Measurements from ENCODE around the gene NETO1.

Gene NETO1

DNA sequence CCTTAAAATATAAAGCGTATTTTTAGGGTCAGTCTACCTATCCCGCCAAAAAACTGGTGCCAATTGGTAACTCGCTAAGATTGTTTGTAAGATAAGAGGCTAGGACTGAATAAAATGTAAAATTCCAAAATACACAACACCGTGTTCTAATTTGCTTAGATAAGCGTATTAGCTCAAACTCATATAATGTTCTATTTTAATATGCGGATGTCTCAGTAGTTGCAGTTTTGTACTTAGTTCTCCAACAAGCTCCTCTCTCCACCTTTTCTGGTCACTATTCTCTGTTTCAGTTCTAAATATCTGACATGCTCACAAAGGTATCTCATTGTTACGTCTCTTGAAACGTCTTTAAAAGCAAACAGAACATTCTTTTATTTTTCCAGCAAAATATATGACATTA lies 24.0 kb downstream of the NETO1 start:
- no peak for DNase-seq

DNA sequence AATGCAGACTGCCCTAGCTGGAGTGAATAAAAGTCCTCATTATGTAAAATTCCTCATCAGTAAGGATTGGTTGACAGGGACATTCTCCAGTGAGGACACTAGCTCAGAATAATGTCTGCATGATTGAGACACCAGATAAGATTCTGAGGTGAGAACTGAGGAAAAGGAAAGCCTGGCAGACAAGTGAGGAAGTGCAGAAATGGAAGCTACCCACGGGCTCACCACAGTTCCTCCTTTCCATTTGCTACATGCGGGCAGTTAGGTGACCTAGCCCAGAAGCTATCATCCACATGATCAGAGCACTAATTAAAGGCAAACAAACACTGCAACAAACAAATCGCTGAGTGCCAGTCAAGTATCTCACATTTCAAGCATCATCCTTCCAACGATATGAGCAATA lies 27.7 kb downstream of the NETO1 start:
- no peak for DNase-seq

DNA sequence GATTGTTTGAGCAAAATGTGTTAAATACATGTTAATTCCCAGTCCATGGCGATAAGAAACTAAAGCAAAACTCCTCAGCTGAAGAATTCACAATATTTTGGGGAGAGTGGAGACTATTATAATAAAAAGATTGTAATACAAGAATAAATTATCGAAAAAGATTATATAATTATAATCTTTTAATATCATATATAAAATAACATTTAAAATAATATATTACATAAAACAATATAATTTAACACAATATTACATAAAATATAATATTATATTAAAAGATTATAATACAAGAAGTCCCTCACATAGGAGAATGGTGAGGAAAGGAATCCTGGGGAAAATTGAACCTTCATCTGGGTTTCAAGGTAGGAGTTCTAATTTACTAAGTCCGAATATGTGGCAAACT lies 33.1 kb downstream of the NETO1 start:
- DNase-seq: no peak

DNA sequence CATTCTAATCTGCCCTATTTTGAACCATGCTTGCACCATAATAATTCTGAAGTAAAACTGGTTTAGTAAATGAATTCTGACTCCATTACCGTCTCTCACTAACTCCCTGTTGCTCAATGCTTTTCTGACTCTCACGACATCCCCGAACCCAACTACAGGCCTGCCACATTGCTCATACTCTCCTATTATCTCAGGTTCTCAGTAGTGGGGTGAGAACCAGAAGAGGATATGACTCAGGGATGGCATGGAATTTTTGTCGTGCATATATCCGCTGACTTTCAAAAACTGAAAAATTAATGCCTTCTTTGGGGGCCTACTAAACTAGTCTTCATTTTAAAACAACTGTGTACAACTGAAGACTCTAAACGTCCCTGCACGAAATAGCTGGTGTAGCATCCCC lies 34.3 kb downstream of the NETO1 start:
- no peak for DNase-seq

DNA sequence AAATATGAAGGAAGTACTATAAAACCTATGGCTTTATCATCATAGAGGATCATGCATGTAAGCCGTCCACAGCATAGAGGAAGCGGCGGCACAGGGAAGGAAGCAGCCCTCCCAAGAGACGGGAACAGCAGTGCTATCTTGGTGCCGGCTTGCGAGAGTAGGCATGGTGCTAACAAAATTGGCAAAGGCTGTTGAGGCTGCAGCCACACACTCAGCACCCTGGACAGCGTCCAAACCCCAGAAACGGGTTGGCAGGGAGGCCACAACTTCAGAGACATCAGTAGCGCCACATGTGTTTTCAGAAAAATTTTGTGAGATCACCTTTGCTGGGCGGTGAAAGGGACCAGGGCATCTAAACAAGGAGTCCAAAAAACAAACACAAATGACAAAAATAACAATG lies 37.7 kb downstream of the NETO1 start:
- no peak for DNase-seq

DNA sequence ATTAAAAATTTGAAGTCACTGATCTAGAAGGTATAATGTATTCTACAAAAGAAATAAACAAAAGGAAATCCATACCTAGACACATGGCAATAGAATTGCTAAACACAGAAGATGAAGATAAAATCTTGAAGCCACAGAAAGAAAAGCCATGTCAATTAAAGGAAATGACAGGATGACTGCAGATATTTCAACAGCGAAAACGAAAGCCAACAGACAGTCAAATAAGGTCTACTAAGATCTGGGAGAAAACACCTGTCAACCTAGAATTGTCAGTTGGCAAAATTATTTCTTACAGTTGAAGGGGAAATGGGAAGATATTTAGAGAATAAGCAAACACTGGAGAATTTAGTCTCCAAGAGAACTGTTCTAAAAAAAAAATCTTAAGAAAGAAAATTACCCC lies 39.2 kb downstream of the NETO1 start:
- DNase-seq: no peak

DNA sequence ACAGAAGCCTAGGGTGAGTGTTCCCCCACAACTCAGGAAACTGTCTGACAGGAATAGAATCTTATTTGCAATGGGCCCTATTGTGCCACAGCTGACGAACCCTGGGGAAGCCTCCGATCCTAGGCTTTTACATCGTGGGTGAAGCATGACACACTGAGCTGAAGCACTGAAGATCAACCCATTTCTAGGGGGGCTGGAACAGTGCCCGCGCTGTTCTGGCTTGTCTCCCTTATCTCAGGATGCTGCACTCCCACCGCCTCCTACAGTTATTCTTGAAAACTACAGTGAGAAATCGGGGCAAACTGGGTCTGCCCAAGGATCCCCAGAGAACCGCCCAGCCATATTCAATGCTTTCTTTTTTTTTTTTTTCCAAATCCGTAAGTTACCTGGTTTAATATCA lies 41.1 kb downstream of the NETO1 start:
- no peak for DNase-seq

DNA sequence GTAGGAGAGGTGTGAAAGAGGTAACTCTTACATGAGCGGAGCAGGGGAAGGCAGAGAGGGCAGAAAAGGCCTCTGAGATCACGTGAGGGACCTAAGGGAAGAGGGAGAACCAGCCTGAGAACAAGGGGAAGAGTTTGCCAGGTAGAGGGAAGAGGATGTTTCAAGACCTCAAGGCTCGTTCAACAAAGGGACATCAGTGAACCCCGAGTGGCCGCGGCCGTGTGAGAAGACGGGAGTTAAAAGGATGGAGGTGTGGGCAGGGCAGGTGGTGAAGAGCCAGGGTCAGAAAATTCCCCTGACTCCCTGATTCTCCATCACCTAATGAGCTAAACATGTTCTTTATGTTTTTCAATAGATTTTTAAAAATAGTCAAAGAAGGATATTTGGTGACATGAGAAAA lies 44.4 kb downstream of the NETO1 start:
- DNase-seq: no peak

DNA sequence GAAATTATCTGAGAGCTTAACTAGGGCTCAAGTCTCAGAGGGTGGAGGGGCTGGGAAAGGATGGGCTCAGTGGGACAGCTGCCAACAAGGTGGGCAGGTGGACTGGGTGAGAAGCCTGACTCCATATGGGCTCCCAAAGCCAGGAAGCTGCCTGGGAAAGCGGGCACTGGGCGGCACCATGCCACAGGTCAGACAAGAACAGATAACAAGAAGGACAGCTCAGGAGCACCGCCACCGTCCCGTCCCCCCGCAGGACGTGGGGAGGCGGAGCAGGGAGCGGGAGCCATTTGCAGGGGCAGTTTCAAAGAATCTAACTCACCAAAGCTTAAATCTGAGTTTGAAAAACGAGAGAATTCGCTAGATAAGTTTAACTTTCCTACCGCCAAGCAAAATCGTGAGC lies 45.6 kb downstream of the NETO1 start:
- DNase-seq: no peak

DNA sequence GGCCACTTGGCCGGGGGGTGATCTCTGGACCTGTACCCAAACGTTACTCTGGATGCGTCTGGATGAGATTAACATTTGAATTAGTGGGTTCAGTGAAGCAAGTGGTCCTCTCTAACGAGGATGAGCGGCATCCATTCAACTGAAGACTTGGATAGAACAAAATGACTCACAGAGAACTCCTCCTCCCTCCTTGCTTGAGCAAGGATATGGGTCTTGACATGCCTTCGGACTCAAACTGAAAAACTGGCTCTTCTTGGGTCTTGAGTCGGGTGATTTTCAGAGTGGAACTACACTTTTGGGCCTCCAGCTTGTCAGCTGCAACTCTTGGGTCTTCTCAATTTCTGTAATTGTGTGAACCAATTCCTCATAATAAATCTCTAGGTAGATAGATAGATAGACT lies 47.2 kb downstream of the NETO1 start:
- no peak for DNase-seq

DNA sequence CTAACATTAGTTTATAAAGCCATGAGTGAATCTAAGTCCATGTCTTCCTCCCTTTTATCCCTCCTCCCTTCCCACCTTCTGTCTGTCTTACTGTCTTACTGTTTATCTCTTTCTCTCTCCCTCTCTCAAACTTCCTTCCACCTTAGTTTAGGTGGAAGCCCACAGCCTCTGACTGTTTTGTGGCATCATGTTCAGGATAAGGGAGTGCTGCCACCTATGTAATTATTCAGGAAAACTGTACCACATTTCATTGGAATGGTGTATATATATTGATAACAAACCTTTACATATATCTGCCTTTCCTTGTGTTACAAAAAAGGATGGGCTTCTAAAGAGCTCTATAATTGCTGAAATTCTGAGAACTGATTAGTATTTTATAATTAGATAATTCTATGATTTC lies 48.7 kb downstream of the NETO1 start:
- no peak for DNase-seq

DNA sequence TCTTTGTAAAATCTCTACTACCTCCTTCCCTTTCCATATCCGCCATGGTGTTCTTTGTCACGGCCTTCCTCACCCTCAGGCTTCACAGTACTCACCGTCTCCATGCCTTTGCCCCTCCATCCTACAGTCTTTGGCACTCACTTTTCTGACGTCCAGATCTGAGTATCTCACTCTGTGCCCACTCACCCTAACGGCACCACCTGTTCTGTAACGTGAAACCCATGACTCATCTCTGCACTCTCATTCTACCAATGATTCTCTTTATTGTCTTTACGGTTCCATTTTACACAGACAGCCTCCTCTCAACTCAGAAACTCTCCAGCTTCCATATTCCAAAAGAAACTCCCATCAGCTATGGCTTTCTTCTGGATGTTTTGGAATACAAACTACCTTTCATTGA lies 56.7 kb downstream of the NETO1 start:
- DNase-seq: no peak

DNA sequence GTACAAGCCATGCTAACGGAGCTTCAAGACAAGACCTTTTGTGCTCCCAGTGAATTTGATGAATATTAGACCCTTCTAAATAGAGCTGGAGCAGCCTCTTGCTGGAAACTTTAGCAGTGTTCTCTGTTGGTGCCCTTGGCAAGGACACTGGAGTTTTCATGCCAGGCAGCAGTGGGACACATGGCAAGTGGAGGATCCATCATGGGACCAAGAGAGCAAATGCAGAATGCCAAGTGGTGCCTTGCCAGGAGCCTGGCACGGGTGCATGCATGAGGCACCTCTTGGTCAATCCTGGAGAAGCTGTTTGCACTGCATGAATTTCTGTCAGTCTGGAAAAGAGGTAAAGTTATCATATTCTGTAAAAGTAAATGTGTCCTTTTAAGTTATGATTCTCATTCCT lies 59.1 kb downstream of the NETO1 start:
- no peak for DNase-seq

DNA sequence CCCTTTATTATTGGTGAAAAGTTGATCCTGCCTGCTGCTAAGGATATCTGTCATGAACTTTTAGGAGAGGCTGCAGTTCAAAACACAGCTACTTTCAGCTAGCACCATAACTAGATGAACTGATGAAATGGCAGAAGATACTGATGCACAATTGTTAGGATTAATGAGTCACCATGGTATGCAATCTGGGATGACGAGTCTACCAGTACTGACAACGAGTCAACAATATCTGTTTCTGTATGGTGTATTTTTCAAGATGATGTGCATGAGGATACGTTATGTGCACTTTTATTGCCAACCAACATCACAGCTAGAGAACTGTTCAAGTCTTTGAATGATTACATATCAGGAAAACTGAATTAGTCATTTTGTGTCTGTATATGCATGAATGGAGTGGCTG lies 68.7 kb downstream of the NETO1 start:
- no peak for DNase-seq

DNA sequence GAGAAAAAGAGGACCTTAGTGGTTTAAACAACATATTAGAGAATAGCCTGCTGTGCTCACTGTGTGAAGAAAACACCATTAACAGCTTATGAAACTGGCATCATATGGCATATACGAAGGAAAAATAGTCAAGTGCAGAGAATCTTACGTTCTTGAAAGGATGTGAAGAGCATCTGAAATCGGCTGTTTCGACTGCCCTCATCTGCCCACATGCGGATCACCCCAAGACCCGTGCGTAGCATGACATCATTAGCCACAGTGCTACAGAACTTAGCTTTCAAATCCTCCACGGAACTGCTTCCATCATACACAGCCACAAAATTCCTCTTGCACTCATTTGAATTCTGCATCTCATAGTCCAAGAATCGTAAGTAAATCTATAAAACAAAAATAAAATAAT lies 84.3 kb downstream of the NETO1 start:
- no peak for DNase-seq

DNA sequence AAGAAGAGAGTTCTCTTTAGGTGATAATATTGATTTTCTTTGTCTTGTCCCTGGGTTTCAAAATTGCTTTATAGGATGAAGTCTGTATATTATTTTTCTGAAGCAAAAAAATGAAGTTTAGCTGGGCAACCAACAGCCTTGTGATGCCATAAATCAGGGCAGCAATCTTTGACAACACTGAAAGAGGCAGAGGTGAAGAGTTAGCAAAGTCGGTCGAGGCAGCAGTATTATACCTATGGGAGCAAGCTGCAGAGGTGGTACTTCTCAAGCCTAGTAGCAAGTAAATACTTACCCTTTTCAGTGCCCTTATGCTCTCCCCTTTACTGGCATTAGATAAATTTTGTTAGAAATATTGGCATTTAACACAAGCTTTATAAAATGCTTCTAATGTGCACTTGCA lies 92.9 kb downstream of the NETO1 start:
- no peak for DNase-seq

DNA sequence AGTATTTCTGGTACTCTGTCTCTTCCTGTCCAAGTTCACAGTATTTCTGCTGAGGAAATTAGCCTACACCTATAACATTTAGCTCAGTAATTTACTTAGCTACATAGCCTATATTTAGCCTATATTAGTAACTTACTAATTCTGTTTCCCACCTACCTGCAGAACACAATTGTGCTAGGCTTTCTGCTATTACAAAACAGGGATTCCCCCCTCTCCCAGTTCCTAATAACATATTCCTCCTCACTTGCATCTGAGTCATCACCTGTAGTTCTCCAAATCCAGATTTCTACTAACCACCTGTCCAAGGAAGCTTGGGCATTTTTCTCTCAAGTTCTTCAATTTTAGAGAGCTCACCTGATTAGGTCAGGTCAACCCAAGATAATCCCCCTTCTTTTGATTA lies 94.9 kb downstream of the NETO1 start:
- no peak for DNase-seq

DNA sequence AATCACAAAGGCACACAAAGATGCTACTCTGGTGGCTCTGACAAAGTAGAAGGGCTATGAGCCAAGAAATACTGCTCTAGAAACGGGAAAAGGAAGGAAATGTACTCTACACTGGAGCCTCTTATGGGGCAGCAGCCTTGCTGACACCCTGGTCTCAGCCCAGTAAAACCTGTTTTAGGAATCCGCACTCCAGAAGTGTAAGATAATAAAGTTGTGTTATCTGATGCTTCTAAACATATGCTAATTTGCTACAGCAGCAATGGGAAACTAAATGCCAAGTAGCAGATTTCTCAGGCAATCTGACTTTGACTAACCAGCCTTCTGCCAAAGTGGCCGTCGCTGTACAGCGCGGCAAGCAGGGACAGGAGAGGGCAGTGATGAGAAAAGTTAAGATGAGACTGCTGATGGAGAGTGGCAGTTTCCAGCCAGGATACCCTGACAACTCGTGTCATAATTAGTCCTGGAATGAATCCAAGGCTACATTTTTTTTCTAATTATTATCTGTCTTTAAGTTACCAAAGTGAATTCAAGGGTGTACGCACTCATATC lies 99.0 kb downstream of the NETO1 start:
- DNase-seq: no peak

DNA sequence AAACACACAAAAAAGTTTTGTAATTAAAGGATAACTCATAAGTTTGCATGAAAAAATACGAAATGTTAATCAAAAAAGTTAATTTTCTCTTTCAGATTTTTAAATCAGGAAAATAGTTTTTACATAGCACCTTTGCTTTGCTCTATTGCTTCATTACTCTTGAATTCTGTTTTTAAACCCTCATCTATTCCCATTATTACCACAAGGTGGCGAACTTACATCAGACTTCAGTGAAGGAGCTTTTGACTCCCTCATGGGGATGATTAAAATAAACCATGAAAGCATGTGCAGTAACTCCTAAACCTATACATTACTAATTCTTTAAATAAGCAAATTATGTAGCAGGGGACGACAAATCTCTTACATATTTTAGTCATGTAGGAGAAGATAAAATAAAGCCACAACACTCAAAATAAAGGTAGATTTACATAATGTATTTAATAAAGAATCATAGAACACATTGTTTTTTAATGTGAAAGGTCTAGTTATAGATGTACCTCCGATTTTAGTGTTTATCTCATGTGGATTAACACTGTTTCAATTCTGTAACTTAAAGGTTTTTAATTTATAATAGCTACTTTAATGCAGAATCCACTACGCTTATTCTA lies 105.2 kb downstream of the NETO1 start:
- no peak for DNase-seq

DNA sequence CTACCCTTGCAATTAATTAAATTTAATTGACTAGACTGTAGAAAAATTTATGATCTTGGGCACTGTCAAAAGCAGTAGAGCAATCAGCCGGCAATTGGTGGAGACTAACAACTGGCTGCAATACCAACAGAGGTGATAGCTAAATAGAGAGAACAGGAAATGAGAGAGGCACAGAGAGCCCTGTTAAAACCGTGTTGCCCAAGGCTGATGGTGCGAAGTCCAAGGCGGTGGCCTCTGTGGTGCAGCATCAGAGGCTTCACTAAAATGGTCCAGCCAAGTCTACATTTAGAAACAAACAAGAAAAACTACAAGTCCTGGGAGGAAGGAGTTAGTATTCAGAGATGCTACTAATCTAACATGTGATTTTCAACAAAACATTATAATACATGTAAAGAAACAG lies 115.6 kb downstream of the NETO1 start:
- DNase-seq: no peak

DNA sequence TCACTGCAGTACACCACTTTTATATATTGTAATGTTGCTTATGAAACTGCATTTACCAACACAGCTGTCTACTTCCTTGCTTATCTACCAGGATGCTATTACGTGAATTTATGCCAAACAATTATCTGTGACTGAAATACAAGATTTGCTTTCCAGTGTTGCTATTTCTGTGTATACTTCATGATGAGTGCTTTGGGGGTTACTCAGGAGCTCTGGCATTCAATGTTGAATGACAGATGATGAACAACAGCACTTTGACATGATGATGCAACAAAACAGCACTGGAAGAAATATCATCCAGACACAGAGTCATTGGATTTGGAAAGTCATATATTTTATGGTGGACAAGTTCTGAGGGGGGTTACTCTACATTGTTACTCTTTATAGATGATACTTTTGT lies 125.8 kb downstream of the NETO1 start:
- no peak for DNase-seq

DNA sequence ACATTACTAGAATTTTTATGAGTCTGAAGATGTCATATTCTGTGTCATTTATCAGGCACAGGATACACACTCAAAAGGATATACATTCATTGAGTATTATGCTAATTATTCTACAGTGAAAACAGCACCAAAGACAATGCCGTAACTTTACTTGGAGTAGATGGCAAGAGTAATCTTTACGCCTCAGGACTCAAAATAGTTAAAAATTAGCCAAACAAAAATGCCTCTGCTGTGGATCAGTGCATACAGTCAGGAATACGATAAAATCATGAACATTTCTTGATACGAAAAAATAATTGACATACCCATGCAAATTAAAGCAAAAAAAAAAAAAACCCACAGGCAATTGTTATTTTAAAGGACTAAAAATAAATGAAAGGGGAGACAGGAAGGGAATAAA lies 129.7 kb downstream of the NETO1 start:
- no peak for DNase-seq

DNA sequence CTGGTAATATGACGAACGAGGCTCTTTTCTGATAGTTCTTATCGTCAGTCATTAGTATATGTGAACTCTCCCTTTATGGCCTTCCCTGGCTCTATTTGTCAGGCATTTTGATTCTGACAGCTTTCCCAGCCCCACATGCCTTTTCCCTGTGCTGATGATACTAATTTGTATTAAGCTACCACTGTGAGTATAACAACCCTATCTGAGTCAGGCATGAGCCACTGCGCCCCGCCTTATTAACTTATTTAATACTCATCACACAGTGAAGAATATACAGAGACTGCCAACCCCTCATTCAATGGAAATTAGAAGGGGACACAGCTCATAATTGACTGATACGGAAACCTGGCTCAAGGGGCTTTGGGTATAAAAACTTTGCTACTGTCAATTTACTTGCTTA lies 140.0 kb downstream of the NETO1 start:
- no peak for DNase-seq

DNA sequence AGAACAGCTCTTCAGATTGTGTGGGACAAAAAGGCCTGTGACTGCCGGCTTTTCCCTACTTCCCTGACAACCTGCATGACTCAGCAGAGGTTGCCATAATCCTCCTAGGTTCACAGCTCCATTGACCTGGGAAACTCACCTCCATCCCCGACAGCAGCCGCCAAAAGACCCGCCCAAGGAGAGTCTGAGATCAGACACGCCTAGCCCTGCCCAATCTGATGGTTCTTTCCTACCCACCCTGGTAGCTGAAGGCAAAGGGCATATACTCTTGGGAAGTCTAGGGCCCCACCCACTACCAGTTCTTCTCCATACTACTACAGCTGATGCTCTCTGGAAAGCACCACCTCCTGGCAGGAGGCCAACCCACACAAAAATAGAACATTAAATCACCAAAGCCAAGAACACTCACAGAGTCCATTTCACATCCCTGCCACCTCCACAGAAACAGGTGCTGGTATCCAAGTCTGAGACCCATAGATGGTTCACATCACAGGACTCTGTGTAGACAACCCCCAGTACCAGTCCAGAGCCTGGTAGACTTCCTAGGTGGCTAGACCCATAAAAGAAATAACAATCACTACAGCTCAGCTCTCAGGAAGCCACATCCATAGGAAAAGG lies 140.6 kb downstream of the NETO1 start:
- DNase-seq: no peak

DNA sequence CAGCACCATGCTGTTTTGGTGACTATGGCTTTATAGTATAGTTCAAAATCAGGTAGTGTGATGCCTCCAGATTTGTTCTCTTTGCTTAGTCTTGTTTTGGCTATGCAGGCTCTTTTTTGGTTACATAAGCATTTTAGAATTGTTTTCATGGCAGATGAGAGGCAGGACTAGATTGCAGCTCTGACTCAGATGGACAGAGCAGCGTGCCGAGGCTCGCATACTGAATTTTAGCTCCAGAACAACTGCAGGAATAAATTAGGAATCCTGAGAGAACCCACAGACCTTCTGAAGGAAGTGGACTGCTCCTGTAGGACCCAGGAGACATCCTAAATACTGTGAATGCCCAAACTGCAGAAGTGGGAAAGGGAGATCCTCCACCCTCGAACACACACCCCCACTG lies 141.6 kb downstream of the NETO1 start:
- DNase-seq: no peak

All from stimulated activated CD8-positive, alpha-beta memory T cell treated with anti-CD3 and anti-CD28 coated beads, Interleukin-4, amount 100 ng/mL, for 48 hours (primary cell).